HG02852 (cell line): ENCODE measurements around the gene EGLN2.
"Not testable (repeated sequence)": the region's sequence is repeated elsewhere in the genome, so short reads cannot be mapped to it uniquely, and the experiment has no call there.

Experiments
- ATAC-seq: cut with Tn5 transposase; IDR thresholded peaks from one replicate; pipeline ENCODE4 v1.9.1; 2021; ENCODE audit warnings: mild to moderate bottlenecking, moderate library complexity; ENCODE audit not compliant: unreplicated experiment

EGLN2 gene

GRCh38 chr19:40842012-40842411 is 43.0 kb downstream of the EGLN2 start:
- not testable (repeated sequence) for ATAC-seq

DNA sequence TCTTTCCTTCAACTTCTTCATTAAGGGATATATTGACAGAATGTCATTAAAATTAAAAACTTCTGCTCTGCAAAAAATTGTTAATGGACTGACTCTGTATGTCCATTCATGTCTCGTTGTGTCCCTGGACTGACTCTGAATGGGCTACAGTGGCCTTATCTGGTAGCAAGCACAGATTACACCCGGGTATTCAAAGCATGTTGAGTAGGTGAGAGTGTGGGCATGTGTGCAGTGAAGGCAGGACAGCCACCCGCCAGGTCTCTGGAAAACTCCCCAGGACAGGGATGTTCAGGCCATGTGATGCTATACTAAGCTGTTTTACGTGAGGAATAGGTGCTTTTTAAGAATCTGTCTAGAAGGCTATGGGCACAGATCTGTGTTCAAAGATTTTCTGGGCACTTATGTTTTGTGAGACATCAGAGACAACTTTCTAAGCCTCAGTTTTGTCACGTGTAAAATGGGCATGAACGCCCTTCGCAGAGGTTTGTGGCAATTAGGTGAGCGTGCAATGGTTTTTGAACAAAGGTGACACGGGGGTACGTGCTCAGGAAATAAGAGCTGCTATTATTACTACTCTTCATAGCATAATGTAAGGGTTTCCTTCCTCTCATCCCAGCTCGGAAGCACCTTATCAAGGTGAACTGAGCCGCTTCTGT is 44.1 kb downstream of the EGLN2 start:
- ATAC-seq: not testable (repeated sequence)

DNA sequence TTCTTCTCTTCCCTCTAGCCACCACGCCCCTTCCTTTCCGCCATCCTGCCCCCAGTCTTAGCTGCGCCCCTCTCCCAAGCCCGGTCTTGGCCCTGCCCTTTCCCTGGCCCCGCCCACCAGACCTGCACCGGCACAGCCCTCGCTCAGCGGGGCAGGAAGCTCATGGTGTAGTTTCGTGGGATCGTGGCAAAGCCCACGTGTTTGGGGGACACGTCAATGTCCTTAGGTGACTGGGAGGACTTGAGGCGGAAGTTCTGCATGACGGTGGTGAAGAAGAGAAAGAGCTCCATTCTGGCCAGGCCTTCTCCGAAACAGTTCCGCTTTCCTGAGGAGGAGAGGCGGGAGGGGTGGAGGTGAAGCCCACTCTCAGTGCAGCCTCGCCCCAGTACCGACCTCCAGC is 44.7 kb downstream of the EGLN2 start:
- not testable (repeated sequence) for ATAC-seq

DNA sequence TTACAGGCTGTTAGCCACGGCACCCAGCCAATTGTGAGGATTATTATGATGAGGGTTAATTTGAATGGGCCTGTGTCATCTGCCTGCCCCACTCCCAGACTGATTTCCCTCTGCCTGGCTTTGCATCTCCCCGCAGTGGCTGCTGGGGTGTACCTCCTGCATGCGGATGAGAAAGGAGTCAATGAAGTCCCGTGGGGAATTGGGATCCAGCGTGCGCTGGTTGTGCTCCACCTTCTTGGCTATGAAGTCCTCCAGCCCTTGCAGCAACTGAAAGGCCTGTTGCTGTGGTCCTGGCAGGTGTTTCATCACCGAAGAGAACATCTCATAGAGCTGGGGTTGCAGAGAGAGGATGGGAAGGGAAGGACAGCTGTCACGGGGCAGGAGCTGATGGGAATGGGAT is 47.7 kb downstream of the EGLN2 start:
- not testable (repeated sequence) for ATAC-seq

GRCh38 chr19:40850277-40850676 is 51.3 kb downstream of the EGLN2 start, which contains the start of gene CYP2A6:
TSS of gene CYP2A6 (minus strand) at chr19:40850447. CDS start at chr19:40850426, 21 bp downstream.
- not testable (repeated sequence) for ATAC-seq

DNA sequence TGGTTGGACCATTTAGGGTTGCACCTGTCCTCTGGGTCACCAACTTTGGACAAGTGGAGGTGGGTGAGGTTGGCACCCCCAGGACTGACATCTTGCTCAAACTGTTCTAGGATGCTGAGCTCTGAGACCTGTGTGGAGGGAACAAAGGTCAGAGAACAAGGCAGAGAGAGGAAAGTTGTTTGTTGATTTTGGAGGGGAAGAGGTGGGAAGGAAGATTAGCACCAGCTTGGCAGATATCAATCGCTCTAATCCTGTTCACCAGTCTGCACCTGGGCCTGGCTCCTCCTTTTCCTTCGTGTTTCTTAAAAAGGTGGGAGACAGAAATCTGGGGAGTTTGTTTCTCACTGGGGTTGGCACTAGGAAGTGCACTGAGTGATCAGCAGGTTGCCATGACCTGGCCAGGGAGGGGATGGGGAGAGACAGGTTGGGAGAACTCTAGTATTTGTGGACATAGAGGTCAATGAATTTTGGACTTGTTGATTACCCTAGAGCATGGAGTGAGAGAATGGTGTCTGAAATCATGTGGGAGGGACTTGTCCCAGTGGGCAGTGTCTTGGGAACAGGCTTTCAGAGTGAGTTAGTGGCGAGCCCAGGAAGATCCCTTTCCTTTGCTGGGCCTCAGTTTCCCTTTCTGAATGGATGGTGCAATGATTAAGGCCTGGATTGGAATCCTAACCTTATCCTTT is 53.6 kb downstream of the EGLN2 start:
- ATAC-seq: not testable (repeated sequence)
